Measurements from ENCODE around the gene DAPK2. TPM values are rescaled to one million over a fixed set of nuclear protein-coding genes. Genes with fewer than 3 reads are reported as not detected.

The DAPK2 gene
- total and polyA plus RNA-seq, 2 of the 13 experiments (the other 11 are each of a cell fraction or from before 2014, with no cell fraction given), result 0.33 to 0.63 TPM

DNA sequence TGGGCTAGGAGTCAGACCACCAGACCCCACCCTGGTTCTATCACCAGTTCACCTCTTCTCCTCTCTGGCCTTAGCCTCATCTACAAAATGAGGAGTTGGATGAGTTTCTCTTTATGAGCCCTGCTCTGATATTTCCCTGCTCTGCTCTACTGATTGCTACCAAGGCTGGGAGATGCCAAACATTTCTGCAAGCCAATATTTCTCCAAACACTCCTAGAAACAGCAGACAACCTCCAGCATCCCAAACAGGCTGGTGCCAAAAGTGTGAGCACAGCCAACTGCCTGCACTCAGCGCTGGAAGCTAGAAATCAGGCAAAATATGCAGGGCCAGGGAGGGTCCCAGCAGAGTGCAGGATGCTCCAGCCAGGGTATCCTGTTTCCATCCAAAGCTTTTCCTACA is 10.8 kb downstream of the DAPK2 start:
- intact Hi-C loops (cut with micrococcal nuclease; ENCODE audit: unreplicated experiment), result no loop called here
- 38% methylated on average over 1 of the region's 1 CpG for WGBS (ENCODE audit: low lambda C conversion rate)
- TF ChIP-seq NFIC (IDR thresholded peaks at IDR 0.05; ENCODE audit: low read length), result no peak
- TF ChIP-seq ZNF572 (CRISPR knock-in tag; IDR thresholded peaks at IDR 0.05), result no peak
- no peak for TF ChIP-seq IRF2 (CRISPR knock-in tag; IDR thresholded peaks at IDR 0.05)
- TF ChIP-seq, protein P1, sequence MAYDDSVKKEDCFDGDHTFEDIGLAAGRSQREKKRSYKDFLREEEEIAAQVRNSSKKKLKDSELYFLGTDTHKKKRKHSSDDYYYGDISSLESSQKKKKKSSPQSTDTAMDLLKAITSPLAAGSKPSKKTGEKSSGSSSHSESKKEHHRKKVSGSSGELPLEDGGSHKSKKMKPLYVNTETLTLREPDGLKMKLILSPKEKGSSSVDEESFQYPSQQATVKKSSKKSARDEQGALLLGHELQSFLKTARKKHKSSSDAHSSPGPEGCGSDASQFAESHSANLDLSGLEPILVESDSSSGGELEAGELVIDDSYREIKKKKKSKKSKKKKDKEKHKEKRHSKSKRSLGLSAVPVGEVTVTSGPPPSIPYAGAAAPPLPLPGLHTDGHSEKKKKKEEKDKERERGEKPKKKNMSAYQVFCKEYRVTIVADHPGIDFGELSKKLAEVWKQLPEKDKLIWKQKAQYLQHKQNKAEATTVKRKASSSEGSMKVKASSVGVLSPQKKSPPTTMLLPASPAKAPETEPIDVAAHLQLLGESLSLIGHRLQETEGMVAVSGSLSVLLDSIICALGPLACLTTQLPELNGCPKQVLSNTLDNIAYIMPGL (CRISPR knock-in tag; IDR thresholded peaks at IDR 0.05; ENCODE audit: borderline replicate concordance in 1 of 2, low read depth in 1 of 2), result no peak
- TF ChIP-seq, protein P2, sequence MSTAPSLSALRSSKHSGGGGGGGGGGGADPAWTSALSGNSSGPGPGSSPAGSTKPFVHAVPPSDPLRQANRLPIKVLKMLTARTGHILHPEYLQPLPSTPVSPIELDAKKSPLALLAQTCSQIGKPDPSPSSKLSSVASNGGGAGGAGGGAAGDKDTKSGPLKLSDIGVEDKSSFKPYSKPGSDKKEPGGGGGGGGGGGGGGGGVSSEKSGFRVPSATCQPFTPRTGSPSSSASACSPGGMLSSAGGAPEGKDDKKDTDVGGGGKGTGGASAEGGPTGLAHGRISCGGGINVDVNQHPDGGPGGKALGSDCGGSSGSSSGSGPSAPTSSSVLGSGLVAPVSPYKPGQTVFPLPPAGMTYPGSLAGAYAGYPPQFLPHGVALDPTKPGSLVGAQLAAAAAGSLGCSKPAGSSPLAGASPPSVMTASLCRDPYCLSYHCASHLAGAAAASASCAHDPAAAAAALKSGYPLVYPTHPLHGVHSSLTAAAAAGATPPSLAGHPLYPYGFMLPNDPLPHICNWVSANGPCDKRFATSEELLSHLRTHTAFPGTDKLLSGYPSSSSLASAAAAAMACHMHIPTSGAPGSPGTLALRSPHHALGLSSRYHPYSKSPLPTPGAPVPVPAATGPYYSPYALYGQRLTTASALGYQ (CRISPR knock-in tag; IDR thresholded peaks at IDR 0.05), result no peak
- no peak for TF ChIP-seq ZNF382 (CRISPR knock-in tag; IDR thresholded peaks at IDR 0.05; ENCODE audit: borderline replicate concordance)
- TF ChIP-seq, protein P3, sequence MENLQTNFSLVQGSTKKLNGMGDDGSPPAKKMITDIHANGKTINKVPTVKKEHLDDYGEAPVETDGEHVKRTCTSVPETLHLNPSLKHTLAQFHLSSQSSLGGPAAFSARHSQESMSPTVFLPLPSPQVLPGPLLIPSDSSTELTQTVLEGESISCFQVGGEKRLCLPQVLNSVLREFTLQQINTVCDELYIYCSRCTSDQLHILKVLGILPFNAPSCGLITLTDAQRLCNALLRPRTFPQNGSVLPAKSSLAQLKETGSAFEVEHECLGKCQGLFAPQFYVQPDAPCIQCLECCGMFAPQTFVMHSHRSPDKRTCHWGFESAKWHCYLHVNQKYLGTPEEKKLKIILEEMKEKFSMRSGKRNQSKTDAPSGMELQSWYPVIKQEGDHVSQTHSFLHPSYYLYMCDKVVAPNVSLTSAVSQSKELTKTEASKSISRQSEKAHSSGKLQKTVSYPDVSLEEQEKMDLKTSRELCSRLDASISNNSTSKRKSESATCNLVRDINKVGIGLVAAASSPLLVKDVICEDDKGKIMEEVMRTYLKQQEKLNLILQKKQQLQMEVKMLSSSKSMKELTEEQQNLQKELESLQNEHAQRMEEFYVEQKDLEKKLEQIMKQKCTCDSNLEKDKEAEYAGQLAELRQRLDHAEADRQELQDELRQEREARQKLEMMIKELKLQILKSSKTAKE (CRISPR knock-in tag; IDR thresholded peaks at IDR 0.05; ENCODE audit: borderline replicate concordance), result no peak
- no peak for TF ChIP-seq ZNF501 (CRISPR knock-in tag; IDR thresholded peaks at IDR 0.05)
- TF ChIP-seq ZNF292 (CRISPR knock-in tag; IDR thresholded peaks at IDR 0.05; ENCODE audit: borderline replicate concordance, low read depth), result no peak
- TF ChIP-seq NFYC (CRISPR knock-in tag; IDR thresholded peaks at IDR 0.05), result no peak
- no peak for TF ChIP-seq TRIM24 (CRISPR knock-in tag; IDR thresholded peaks at IDR 0.05)
- no peak for TF ChIP-seq NAIF1 (CRISPR knock-in tag; IDR thresholded peaks at IDR 0.05; ENCODE audit: borderline replicate concordance)
- no peak for TF ChIP-seq CREB1 (IDR thresholded peaks at IDR 0.05)
- no peak for TF ChIP-seq CREB1 (CRISPR knock-in tag; IDR thresholded peaks at IDR 0.05)
- no peak for TF ChIP-seq ELF3 (CRISPR knock-in tag; IDR thresholded peaks at IDR 0.05)
- no peak for TF ChIP-seq MXD4 (CRISPR knock-in tag; IDR thresholded peaks at IDR 0.05)
- TF ChIP-seq, protein P4, sequence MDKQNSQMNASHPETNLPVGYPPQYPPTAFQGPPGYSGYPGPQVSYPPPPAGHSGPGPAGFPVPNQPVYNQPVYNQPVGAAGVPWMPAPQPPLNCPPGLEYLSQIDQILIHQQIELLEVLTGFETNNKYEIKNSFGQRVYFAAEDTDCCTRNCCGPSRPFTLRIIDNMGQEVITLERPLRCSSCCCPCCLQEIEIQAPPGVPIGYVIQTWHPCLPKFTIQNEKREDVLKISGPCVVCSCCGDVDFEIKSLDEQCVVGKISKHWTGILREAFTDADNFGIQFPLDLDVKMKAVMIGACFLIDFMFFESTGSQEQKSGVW (CRISPR knock-in tag; IDR thresholded peaks at IDR 0.05; ENCODE audit: borderline replicate concordance), result no peak
- TF ChIP-seq, protein P5, sequence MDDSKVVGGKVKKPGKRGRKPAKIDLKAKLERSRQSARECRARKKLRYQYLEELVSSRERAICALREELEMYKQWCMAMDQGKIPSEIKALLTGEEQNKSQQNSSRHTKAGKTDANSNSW (CRISPR knock-in tag; IDR thresholded peaks at IDR 0.05; ENCODE audit: borderline replicate concordance), result no peak

More for the DNA sequence above, 10.8 kb downstream of the DAPK2 start:
- ChIA-PET POLR2A (no interaction called here), CTCF (ENCODE audit: low intra/inter-chr PET ratio, low total read pairs) (no interaction called here)
- Histone ChIP-seq H3K27ac (ENCODE audit: extremely low read length, insufficient read depth, low read length) (no peak overlapping the region), H4K20me1 (ENCODE audit: insufficient read depth, low read length) (no peaks in the 10 kb centered on the region), H3K9me3 (ENCODE audit: low read length) (no peaks in the 10 kb centered on the region), H3K79me2 (ENCODE audit: insufficient read depth, low read length) (no peaks in the 10 kb centered on the region), H3K36me3 (replicated peaks in 1 of 2; ENCODE audit: control insufficient read depth in 1 of 2, insufficient read depth in 2 of 2, low read length in 2 of 2) (no peaks in the 10 kb centered on the region), H3K4me3 (replicated peaks in 1 of 3; ENCODE audit: insufficient read depth in 1 of 3, low read depth in 2 of 3, low read length in 3 of 3) (no peak overlapping the region), H3K27me3 (ENCODE audit: control insufficient read depth in 1 of 2, insufficient read depth in 2 of 2, low read length in 2 of 2) (no peaks in the 10 kb centered on the region), H3K9ac (ENCODE audit: insufficient read depth, low read depth, low read length) (no peak overlapping the region), H3K4me1 (ENCODE audit: insufficient read depth, low read length) (no peaks in the 10 kb centered on the region), H3K4me2 (ENCODE audit: low read depth, low read length) (no peak overlapping the region), H2AFZ (ENCODE audit: low read length) (no peak overlapping the region)
- ATAC-seq, result no peak
- in situ Hi-C loops (cut with HindIII; ENCODE audit: extremely low pct_ligation_motif_present, low pct_unique_long_range_greater_than_20kb), result no loop called here
- FAIRE-seq, result no peak
- DNase-seq (ENCODE audit: low spot score), result no peak
- BruUV-seq (replicated peaks), result no TSS peak

Measured in HepG2 (cell line).